Fibroblast of lung (primary cell): ENCODE measurements around the gene CACNA2D3. TPM values are rescaled to one million over a fixed set of nuclear protein-coding genes. Genes with fewer than 3 reads are reported as not detected.

Experiments
- DNase-seq, 2 donors: peaks; one replicate each; pipeline versions ENCODE4 v3.0.0 to v3.0.0-alpha.2; 2010; ENCODE audit warnings: low read depth in 2 of 2
- H2AFZ ChIP-seq: 2 replicates; pipeline ENCODE4 v1.5.1; 2012; ENCODE audit warnings: low read length, control low read depth, inconsistent platforms
- H3K27ac ChIP-seq: 2 replicates; pipeline ENCODE4 v1.5.1; 2011; ENCODE audit warnings: low read length, control low read depth; ENCODE audit not compliant: insufficient read depth
- H3K27me3 ChIP-seq: 2 replicates; pipeline ENCODE4 v1.5.1; 2011; ENCODE audit warnings: mild to moderate bottlenecking, low read length; ENCODE audit not compliant: control insufficient read depth, insufficient read depth
- H3K36me3 ChIP-seq: 2 replicates; pipeline ENCODE4 v1.5.1; 2011; ENCODE audit warnings: low read length; ENCODE audit not compliant: control insufficient read depth, insufficient read depth
- H3K4me1 ChIP-seq: 2 replicates; pipeline ENCODE4 v1.5.1; 2011; ENCODE audit warnings: low read length; ENCODE audit not compliant: control insufficient read depth, insufficient read depth; ENCODE audit errors: extremely low read depth
- H3K4me2 ChIP-seq: 2 replicates; pipeline ENCODE4 v1.5.1; 2011; ENCODE audit warnings: low read length, control low read depth; ENCODE audit not compliant: insufficient read depth; ENCODE audit errors: extremely low read depth
- H3K4me3 ChIP-seq, 4 experiments: fragments of 200-600 bp in 1 of 4; sonication (generic) in 1 of 4; replicated peaks in 1 of 4; 2 replicates each; pipeline ENCODE4 v1.5.1; 2011 to 2016; ENCODE audit warnings: low read length in 4 of 4, low read depth in 3 of 4, mild to moderate bottlenecking in 3 of 4, control low read depth in 2 of 4, inconsistent platforms in 1 of 4, mixed read lengths in 1 of 4; ENCODE audit not compliant: insufficient read depth in 1 of 4; ENCODE audit errors: control extremely low read depth in 1 of 4
- H3K79me2 ChIP-seq: 2 replicates; pipeline ENCODE4 v1.5.1; 2012; ENCODE audit warnings: mild to moderate bottlenecking, low read length, inconsistent platforms; ENCODE audit not compliant: control insufficient read depth, insufficient read depth
- H3K9ac ChIP-seq: 2 replicates; pipeline ENCODE4 v1.5.1; 2011; ENCODE audit warnings: mild to moderate bottlenecking, low read length, control low read depth; ENCODE audit not compliant: insufficient read depth
- H3K9me3 ChIP-seq: 2 replicates; pipeline ENCODE4 v1.5.1; 2012; ENCODE audit warnings: low read depth, low read length; ENCODE audit not compliant: control insufficient read depth, insufficient read depth
- H4K20me1 ChIP-seq: 2 replicates; pipeline ENCODE4 v1.5.1; 2011; ENCODE audit warnings: low read length; ENCODE audit not compliant: control insufficient read depth, insufficient read depth; ENCODE audit errors: extremely low read depth
- EZH2 ChIP-seq: IDR thresholded peaks from 2 replicates; pipeline ENCODE4 v1.5.1; 2012; ENCODE audit warnings: low read length, control low read depth, mild to moderate bottlenecking; ENCODE audit errors: missing control alignments
- polyA plus RNA-seq, 2 donors: library from polyadenylated mRNA; depleted of rRNA in 1 of 2; stranded (reverse) in 1 of 2; unstranded in 1 of 2; fragments of >200 nt; gene quantifications; 2 replicates each; pipeline ENCODE4 v1.2.1, GENCODE V29; 2011 to 2012; ENCODE audit warnings: missing spikeins in 1 of 2
- total RNA-seq: library from RNA; depleted of rRNA; stranded (reverse); fragments of >200 nt; gene quantifications from 2 replicates; pipeline ENCODE4 v1.2.1, GENCODE V29; 2014
- TF ChIP-seq, protein P1 (sequence below), 2 donors: IDR thresholded peaks in 1 of 2; conservative IDR thresholded peaks in 1 of 2; 1 replicate in 1 of 2; 2 replicates in 1 of 2; pipeline ENCODE4 v1.5.1; 2011 to 2012; ENCODE audit warnings: low read length in 2 of 2, control low read depth in 1 of 2, inconsistent platforms in 1 of 2, low read depth in 1 of 2, mild to moderate bottlenecking in 1 of 2

Gene CACNA2D3
- total and polyA plus RNA-seq, 2 donors (not counting 1 experiment from before 2014, with no cell fraction given) = 1.8 to 11.5 TPM

DNA sequence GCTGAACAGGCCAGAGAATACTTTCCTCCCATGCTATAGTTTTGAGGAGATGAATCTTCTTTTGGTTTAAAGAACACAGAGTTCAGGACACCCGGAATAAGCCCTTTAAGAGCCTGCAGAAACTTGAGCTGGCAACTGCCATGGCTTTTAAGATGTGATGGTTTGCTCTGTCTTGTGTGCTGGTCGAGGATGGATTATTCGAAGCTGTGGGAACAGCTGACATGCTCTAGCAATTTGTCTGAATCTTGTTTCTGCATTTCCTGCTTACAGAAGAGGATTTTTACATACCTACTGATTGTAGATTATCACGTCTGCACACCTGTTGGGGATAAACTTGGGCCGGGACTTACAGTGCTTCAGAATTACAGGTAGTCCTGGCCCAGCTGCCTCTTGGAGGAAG is 408.6 kb downstream of the CACNA2D3 start:
- H3K27me3 ChIP-seq = no peaks in the 10 kb centered on the region
- TF ChIP-seq EZH2 = no peak
- TF ChIP-seq, protein P1, sequence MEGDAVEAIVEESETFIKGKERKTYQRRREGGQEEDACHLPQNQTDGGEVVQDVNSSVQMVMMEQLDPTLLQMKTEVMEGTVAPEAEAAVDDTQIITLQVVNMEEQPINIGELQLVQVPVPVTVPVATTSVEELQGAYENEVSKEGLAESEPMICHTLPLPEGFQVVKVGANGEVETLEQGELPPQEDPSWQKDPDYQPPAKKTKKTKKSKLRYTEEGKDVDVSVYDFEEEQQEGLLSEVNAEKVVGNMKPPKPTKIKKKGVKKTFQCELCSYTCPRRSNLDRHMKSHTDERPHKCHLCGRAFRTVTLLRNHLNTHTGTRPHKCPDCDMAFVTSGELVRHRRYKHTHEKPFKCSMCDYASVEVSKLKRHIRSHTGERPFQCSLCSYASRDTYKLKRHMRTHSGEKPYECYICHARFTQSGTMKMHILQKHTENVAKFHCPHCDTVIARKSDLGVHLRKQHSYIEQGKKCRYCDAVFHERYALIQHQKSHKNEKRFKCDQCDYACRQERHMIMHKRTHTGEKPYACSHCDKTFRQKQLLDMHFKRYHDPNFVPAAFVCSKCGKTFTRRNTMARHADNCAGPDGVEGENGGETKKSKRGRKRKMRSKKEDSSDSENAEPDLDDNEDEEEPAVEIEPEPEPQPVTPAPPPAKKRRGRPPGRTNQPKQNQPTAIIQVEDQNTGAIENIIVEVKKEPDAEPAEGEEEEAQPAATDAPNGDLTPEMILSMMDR (conservative IDR thresholded peaks at IDR 0.05 in 1 of 2, IDR thresholded peaks at IDR 0.05 in 1 of 2; ENCODE audit: low read depth in 1 of 2, low read length in 2 of 2) = no peak
- H3K36me3 ChIP-seq = no peaks in the 10 kb centered on the region
- no peak overlapping the region for H3K4me3 ChIP-seq
- H3K27ac ChIP-seq = no peak overlapping the region
- no peak overlapping the region for H3K4me2 ChIP-seq
- no peaks in the 10 kb centered on the region for H3K79me2 ChIP-seq
- H3K9ac ChIP-seq = no peak overlapping the region
- DNase-seq = no peak
- H2AFZ ChIP-seq = no peak overlapping the region
- H3K4me1 ChIP-seq = no peaks in the 10 kb centered on the region
- H3K9me3 ChIP-seq = no peaks in the 10 kb centered on the region
- H4K20me1 ChIP-seq = no peaks in the 10 kb centered on the region

DNA sequence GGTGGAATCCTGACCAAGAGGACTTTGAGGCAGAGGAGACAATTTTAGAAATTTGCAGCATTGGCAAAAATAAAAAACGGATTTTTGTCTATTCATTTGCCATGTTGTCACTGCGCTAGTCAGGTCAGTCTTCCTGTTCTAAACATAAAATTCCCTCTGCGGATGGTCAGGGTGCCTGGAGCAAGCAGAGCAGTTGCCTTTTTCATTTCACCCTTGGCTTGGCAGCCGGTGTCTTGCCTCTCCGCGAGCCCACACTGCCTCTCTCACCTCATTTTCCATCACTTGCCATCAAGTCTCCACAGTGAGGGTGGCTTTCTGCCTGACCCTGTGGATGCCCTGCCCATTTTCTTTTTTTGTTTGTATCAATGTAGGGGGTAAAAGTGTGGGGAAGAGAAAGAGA is 409.4 kb downstream of the CACNA2D3 start:
- H2AFZ ChIP-seq = no peak overlapping the region
- H3K27me3 ChIP-seq = no peaks in the 10 kb centered on the region
- DNase-seq = no peak
- TF ChIP-seq, protein P1 (conservative IDR thresholded peaks at IDR 0.05 in 1 of 2, IDR thresholded peaks at IDR 0.05 in 1 of 2; ENCODE audit: low read depth in 1 of 2, low read length in 2 of 2) = no peak
- TF ChIP-seq EZH2 = no peak
- H3K79me2 ChIP-seq = no peaks in the 10 kb centered on the region
- no peaks in the 10 kb centered on the region for H3K36me3 ChIP-seq
- H3K4me2 ChIP-seq = no peak overlapping the region
- H3K27ac ChIP-seq = no peak overlapping the region
- no peak overlapping the region for H3K9ac ChIP-seq
- no peak overlapping the region for H3K4me3 ChIP-seq
- H4K20me1 ChIP-seq = no peaks in the 10 kb centered on the region
- no peaks in the 10 kb centered on the region for H3K9me3 ChIP-seq
- no peaks in the 10 kb centered on the region for H3K4me1 ChIP-seq

DNA sequence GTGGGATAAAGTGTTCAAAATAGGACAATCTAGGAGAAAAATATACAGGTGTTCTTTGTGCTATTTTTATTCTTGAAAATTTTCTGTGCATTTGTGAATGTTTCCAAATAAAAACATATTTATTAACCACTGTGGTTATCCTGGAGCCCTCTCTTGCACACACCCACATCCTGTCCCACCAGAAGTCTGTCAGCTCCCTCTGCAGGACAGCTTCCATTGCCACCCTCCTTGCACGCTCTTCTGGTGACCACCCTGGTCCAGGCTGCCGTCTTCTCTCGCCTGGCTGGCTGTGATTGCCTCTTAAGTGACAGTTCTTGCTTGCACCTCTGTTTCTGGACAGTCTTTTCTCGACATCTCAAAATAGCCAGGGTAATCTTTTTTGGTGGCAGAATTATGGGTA is 411.5 kb downstream of the CACNA2D3 start:
- TF ChIP-seq, protein P1 (conservative IDR thresholded peaks at IDR 0.05 in 1 of 2, IDR thresholded peaks at IDR 0.05 in 1 of 2; ENCODE audit: low read depth in 1 of 2, low read length in 2 of 2) = no peak
- no peak for TF ChIP-seq EZH2
- Histone ChIP-seq H3K4me3 (no peak overlapping the region), H3K9ac (no peak overlapping the region), H3K4me1 (no peaks in the 10 kb centered on the region), H4K20me1 (no peaks in the 10 kb centered on the region), H3K27me3 (no peaks in the 10 kb centered on the region), H3K36me3 (no peaks in the 10 kb centered on the region), H3K9me3 (no peaks in the 10 kb centered on the region), H3K27ac (no peak overlapping the region), H3K79me2 (no peaks in the 10 kb centered on the region), H3K4me2 (no peak overlapping the region), H2AFZ (no peak overlapping the region)
- DNase-seq = no peak
